Smooth muscle cell (in vitro differentiated cells): ENCODE results near the gene BLOC1S2. TPM values are rescaled to one million over a fixed set of nuclear protein-coding genes. Genes with fewer than 3 reads are reported as not detected.

Experiments
- DNase-seq: peaks from one replicate; lab custom pipeline; 2025; ENCODE audit not compliant: unreplicated experiment; lab: John Stamatoyannopoulos, UW
- H2AFZ ChIP-seq: fragments of 200-600 bp; sonication (generic); 2 replicates; pipeline ENCODE4 v1.6.0; 2016; ENCODE audit warnings: antibody characterized with exemption, low read depth, mild to moderate bottlenecking
- H3F3A ChIP-seq: fragments of 200-600 bp; sonication (generic); 2 replicates; pipeline ENCODE4 v1.6.0; 2017; ENCODE audit warnings: antibody characterized with exemption, low read depth
- H3K27ac ChIP-seq: fragments of 200-600 bp; sonication (generic); 2 replicates; pipeline ENCODE4 v1.5.1; 2016; ENCODE audit warnings: low read depth, mild to moderate bottlenecking
- H3K27me3 ChIP-seq: fragments of 200-600 bp; sonication (generic); 2 replicates; pipeline ENCODE4 v1.6.1; 2016; ENCODE audit warnings: low read depth, mild to moderate bottlenecking
- H3K36me3 ChIP-seq: fragments of 200-600 bp; sonication (generic); 2 replicates; pipeline ENCODE4 v1.5.1; 2016; ENCODE audit warnings: low read depth
- H3K4me1 ChIP-seq: fragments of 200-600 bp; sonication (generic); 2 replicates; pipeline ENCODE4 v1.5.1; 2016; ENCODE audit warnings: low read depth
- H3K4me2 ChIP-seq: fragments of 200-600 bp; sonication (generic); 2 replicates; pipeline ENCODE4 v1.6.0; 2016; ENCODE audit warnings: mild to moderate bottlenecking
- H3K4me3 ChIP-seq: fragments of 200-600 bp; sonication (generic); 2 replicates; pipeline ENCODE4 v1.5.1; 2016; ENCODE audit warnings: mild to moderate bottlenecking
- H3K79me2 ChIP-seq: fragments of 200-600 bp; sonication (generic); 2 replicates; pipeline ENCODE4 v1.6.0; 2016; ENCODE audit warnings: low read depth, mild to moderate bottlenecking
- H3K9ac ChIP-seq: fragments of 200-600 bp; sonication (generic); 2 replicates; pipeline ENCODE4 v1.6.0; 2016; ENCODE audit warnings: low read depth
- H3K9me3 ChIP-seq: fragments of 200-600 bp; sonication (generic); replicated peaks from 2 replicates; pipeline ENCODE4 v1.5.1; 2016; ENCODE audit warnings: low read depth
- H4K20me1 ChIP-seq: fragments of 200-600 bp; sonication (generic); 2 replicates; pipeline ENCODE4 v1.6.0; 2016; ENCODE audit warnings: low read depth
- CTCF ChIP-seq: fragments of 200-600 bp; sonication (generic); IDR thresholded peaks from 2 replicates; pipeline ENCODE4 v1.5.1; 2017; ENCODE audit warnings: borderline replicate concordance, mild to moderate bottlenecking, antibody characterized with exemption; ENCODE audit not compliant: insufficient read depth, poor library complexity, severe bottlenecking
- WGBS: methylation state at CpG from one replicate; pipeline ENCODE4 v1.1.7; 2016; ENCODE audit warnings: low lambda C conversion rate; 5-methylcytosine and 5-hydroxymethylcytosine counted together
- polyA plus RNA-seq: library from polyadenylated mRNA; unstranded; fragments of >200 nt; fragmentation: Nextera tagmentation; extraction: Ambion mirVana; gene quantifications from 2 replicates; pipeline ENCODE4 v1.2.1, GENCODE V29; 2016
- total RNA-seq: library from RNA; depleted of rRNA; stranded (reverse); fragments of >200 nt; gene quantifications from 2 replicates; pipeline ENCODE4 v1.2.3, GENCODE V29; 2014

The BLOC1S2 gene
- total and polyA plus RNA-seq, 2 experiments from 2014 or later, result 62.0 to 67.2 TPM

- no peaks in the 10 kb centered on the region for H3K4me1 ChIP-seq
Measured at GRCh38 chr10:100333106-100333505, 46.6 kb upstream of the BLOC1S2 start.

DNA sequence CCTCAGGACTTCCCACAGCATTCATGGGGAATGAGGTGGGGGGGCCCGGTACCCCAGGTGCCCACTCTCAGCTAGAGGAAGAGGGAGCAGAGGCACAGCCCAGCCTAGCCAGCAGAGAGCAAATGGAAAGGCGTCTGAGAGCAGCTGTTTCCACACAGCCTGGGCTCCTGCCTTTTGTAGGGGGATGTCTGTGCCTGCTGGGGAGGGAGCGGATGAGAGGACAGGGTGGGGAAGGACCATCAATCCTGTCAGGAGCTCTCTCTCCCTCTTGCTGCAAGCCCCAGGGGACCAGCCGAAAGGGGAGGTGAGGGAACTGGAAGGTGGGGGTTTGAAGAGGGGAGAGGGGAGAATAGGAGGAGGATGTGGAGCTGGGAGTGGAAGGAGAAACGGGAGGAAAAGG is 43.6 kb upstream of the BLOC1S2 start, which contains the start of gene PKD2L1:
TSS of gene PKD2L1 (minus strand) at position 150 of the 400 bp plus-strand sequence. CDS start at position 25, 125 bp downstream.
- DNase-seq, result no peak
- Histone ChIP-seq H3K9ac (no peak within 1 kb of the TSS), H3K27me3 (peaks cover 72% of the 10 kb centered on the region), H3K4me1 (no peaks in the 10 kb centered on the region), H2AFZ (no peak within 1 kb of the TSS), H3K36me3 (no peaks in the 10 kb centered on the region), H3K4me3 (no peak within 1 kb of the TSS), H3K27ac (no peak within 1 kb of the TSS), H3K9me3 (no peaks in the 10 kb centered on the region), H3K4me2 (no peak within 1 kb of the TSS), H3F3A (no peaks in the 10 kb centered on the region), H4K20me1 (no peaks in the 10 kb centered on the region), H3K79me2 (no peaks in the 10 kb centered on the region)
- no peak for TF ChIP-seq CTCF
- WGBS, result 77% methylated on average over 5 of the region's 5 CpGs

More at GRCh38 chr10:100333106-100333505, 46.6 kb upstream of the BLOC1S2 start:
- no peak for DNase-seq
- TF ChIP-seq CTCF, result no peak
- H3F3A ChIP-seq, result no peaks in the 10 kb centered on the region
- H3K9me3 ChIP-seq, result no peaks in the 10 kb centered on the region
- H3K9ac ChIP-seq, result no peak overlapping the region
- no peaks in the 10 kb centered on the region for H3K79me2 ChIP-seq
- H3K27me3 ChIP-seq, result peaks cover 62% of the 10 kb centered on the region
- H4K20me1 ChIP-seq, result no peaks in the 10 kb centered on the region
- no peak overlapping the region for H3K4me2 ChIP-seq
- no peak overlapping the region for H2AFZ ChIP-seq
- H3K36me3 ChIP-seq, result no peaks in the 10 kb centered on the region
- 73% methylated on average over 4 of the region's 4 CpGs for WGBS
- H3K27ac ChIP-seq, result no peak overlapping the region
- H3K4me3 ChIP-seq, result no peak overlapping the region

DNA sequence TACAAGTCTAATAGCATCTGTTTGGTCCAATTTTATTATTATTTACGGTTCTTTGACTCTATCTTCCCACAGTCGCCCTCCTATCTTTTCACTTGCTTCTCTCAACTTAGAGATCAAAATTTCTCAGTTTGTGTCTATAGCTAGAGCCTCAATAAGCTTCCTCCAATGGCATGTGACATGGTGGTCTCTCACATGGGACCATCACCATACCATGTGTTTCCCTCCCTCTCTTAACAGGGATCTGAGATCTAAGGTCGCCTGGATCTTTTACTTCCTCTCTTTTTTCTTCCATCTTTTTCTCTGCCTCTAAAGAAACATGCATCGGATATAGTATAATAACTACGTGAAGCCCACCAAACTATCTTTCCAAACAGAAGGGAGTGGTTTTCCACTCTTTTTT is 41.7 kb upstream of the BLOC1S2 start:
- WGBS, result 65% methylated on average over 5 of the region's 5 CpGs
- Histone ChIP-seq H3F3A (no peaks in the 10 kb centered on the region), H3K27ac (no peak overlapping the region), H2AFZ (no peak overlapping the region), H3K9me3 (no peaks in the 10 kb centered on the region), H3K27me3 (peaks cover 70% of the 10 kb centered on the region), H3K36me3 (no peaks in the 10 kb centered on the region), H4K20me1 (no peaks in the 10 kb centered on the region), H3K9ac (no peak overlapping the region), H3K4me3 (no peak overlapping the region), H3K4me1 (no peaks in the 10 kb centered on the region), H3K4me2 (no peak overlapping the region), H3K79me2 (no peaks in the 10 kb centered on the region)
- no peak for TF ChIP-seq CTCF
- DNase-seq, result no peak

DNA sequence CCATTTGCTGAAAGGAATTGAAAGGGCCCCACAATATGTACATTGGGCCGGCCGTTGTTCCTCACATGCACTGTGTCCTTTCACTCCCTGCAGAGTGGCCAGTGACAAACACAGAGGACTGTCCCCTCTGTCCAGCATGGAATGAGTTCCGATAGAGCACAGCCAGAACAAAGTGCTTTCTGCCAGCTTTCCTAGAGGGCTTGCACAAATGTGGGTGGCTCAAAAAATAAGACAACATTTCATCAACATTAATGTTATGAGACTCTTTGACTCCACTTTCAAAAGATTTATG is 41.2 kb upstream of the BLOC1S2 start:
- peaks cover 69% of the 10 kb centered on the region for H3K27me3 ChIP-seq
- no peak overlapping the region for H3K27ac ChIP-seq
- H3K4me3 ChIP-seq, result no peak overlapping the region
- no peaks in the 10 kb centered on the region for H3F3A ChIP-seq
- no peaks in the 10 kb centered on the region for H3K9me3 ChIP-seq
- H3K36me3 ChIP-seq, result no peaks in the 10 kb centered on the region
- no peak for TF ChIP-seq CTCF
- H3K4me1 ChIP-seq, result no peaks in the 10 kb centered on the region
- 82% methylated on average over 3 of the region's 3 CpGs for WGBS
- H2AFZ ChIP-seq, result no peak overlapping the region
- H4K20me1 ChIP-seq, result no peaks in the 10 kb centered on the region
- no peak for DNase-seq
- no peaks in the 10 kb centered on the region for H3K79me2 ChIP-seq
- no peak overlapping the region for H3K4me2 ChIP-seq
- no peak overlapping the region for H3K9ac ChIP-seq
